IMR-90 (cell line): ENCODE measurements around the gene PCDHA11. TPM values are rescaled to one million over a fixed set of nuclear protein-coding genes. Genes with fewer than 3 reads are reported as not detected.

Source experiments
- ATAC-seq: fragments of 200-7000 bp; cut with Tn5 transposase; 2 replicates; pipeline ENCODE4 v1.9.1; 2020; ENCODE audit warnings: low read depth, mild to moderate bottlenecking, moderate library complexity
- BruUV-seq: library from RNA; stranded (reverse); fragments of 400-500 nt; replicated peaks from 2 replicates; lab custom pipeline; 2021; lab: Mats Ljungman, UMichigan
- CTCF ChIA-PET: fragments of 300-600 bp; formaldehyde crosslinking; extraction: SDS; loops from one replicate; lab custom pipeline; 2021; ENCODE audit warnings: antibody characterized with exemption; lab: Yijun Ruan, JAX
- POLR2A ChIA-PET: fragments of 300-600 bp; sonication (Branson Sonifier 250); formaldehyde crosslinking; loops from one replicate; lab custom pipeline; 2022; ENCODE audit warnings: antibody characterized with exemption; ENCODE audit not compliant: unreplicated experiment; lab: Charles Lee
- DNase-seq: peaks from one replicate; pipeline ENCODE4 v3.0.0; 2013
- H2AFZ ChIP-seq: replicated peaks from 2 replicates; pipeline ENCODE3; 2013; ENCODE audit warnings: low read length, mild to moderate bottlenecking; ENCODE audit not compliant: poor library complexity
- H2AK5ac ChIP-seq: 2 replicates; pipeline ENCODE4 v1.6.1; 2013; ENCODE audit warnings: low read depth, low read length, inconsistent platforms
- H2AK9ac ChIP-seq: replicated peaks from 2 replicates; pipeline ENCODE3; 2013; ENCODE audit warnings: mild to moderate bottlenecking, low read depth, low read length, moderate library complexity; ENCODE audit not compliant: poor library complexity
- H2BK120ac ChIP-seq: 2 replicates; pipeline ENCODE4 v1.6.1; 2013; ENCODE audit warnings: low read depth, low read length, inconsistent platforms
- H2BK15ac ChIP-seq: 3 replicates; pipeline ENCODE4 v1.6.1; 2013; ENCODE audit warnings: low read depth, low read length, inconsistent platforms
- H2BK20ac ChIP-seq: 2 replicates; pipeline ENCODE4 v1.6.1; 2013; ENCODE audit warnings: low read depth, mild to moderate bottlenecking, inconsistent platforms, low read length, moderate library complexity
- H2BK5ac ChIP-seq: 2 replicates; pipeline ENCODE4 v1.6.1; 2013; ENCODE audit warnings: mild to moderate bottlenecking, low read depth, low read length, inconsistent platforms; ENCODE audit not compliant: poor library complexity, severe bottlenecking
- H3K14ac ChIP-seq: replicated peaks from 2 replicates; pipeline ENCODE4 v1.6.1; 2013; ENCODE audit warnings: low read depth, low read length, inconsistent platforms
- H3K18ac ChIP-seq: 2 replicates; pipeline ENCODE4 v1.6.1; 2013; ENCODE audit warnings: low read depth, low read length, control low read depth
- H3K23ac ChIP-seq: 2 replicates; pipeline ENCODE4 v1.6.1; 2013; ENCODE audit warnings: low read depth, low read length, inconsistent platforms
- H3K27ac ChIP-seq: 2 replicates; pipeline ENCODE4 v1.5.1; 2013; ENCODE audit warnings: mild to moderate bottlenecking, control low read depth, low read length; ENCODE audit not compliant: insufficient read depth
- H3K27me3 ChIP-seq: 2 replicates; pipeline ENCODE4 v1.6.1; 2013; ENCODE audit warnings: low read length; ENCODE audit not compliant: control insufficient read depth, insufficient read depth
- H3K36me3 ChIP-seq: 2 replicates; pipeline ENCODE4 v1.6.1; 2013; ENCODE audit warnings: low read length, mixed read lengths; ENCODE audit not compliant: control insufficient read depth, insufficient read depth
- H3K4ac ChIP-seq: 2 replicates; pipeline ENCODE4 v1.6.1; 2013; ENCODE audit warnings: low read depth, low read length, inconsistent platforms
- H3K4me1 ChIP-seq: 2 replicates; pipeline ENCODE4 v1.6.1; 2013; ENCODE audit warnings: low read length, mixed read lengths; ENCODE audit not compliant: control insufficient read depth, insufficient read depth
- H3K4me2 ChIP-seq: 2 replicates; pipeline ENCODE4 v1.6.1; 2013; ENCODE audit warnings: low read depth, mild to moderate bottlenecking, control low read depth, low read length, moderate library complexity
- H3K4me3 ChIP-seq: 2 replicates; pipeline ENCODE4 v1.5.1; 2013; ENCODE audit warnings: low read depth, mild to moderate bottlenecking, control low read depth, low read length, moderate library complexity; ENCODE audit not compliant: insufficient read depth
- H3K56ac ChIP-seq: 2 replicates; pipeline ENCODE4 v1.6.1; 2013; ENCODE audit warnings: low read length, inconsistent platforms; ENCODE audit not compliant: insufficient read depth; ENCODE audit errors: extremely low read depth
- H3K79me1 ChIP-seq, 2 experiments: 2 replicates each; pipeline ENCODE4 v1.6.1; 2013; ENCODE audit warnings: low read length in 2 of 2, inconsistent platforms in 1 of 2, low read depth in 1 of 2
- H3K9ac ChIP-seq: 2 replicates; pipeline ENCODE4 v1.6.1; 2013; ENCODE audit warnings: low read depth, low read length, control low read depth
- H3K9me1 ChIP-seq: 2 replicates; pipeline ENCODE4 v1.6.1; 2013; ENCODE audit warnings: low read length, inconsistent platforms; ENCODE audit not compliant: insufficient read depth
- H3K9me3 ChIP-seq: 2 replicates; pipeline ENCODE4 v1.6.1; 2013; ENCODE audit warnings: low read length; ENCODE audit not compliant: control insufficient read depth, insufficient read depth
- H4K20me1 ChIP-seq: 2 replicates; pipeline ENCODE4 v1.6.1; 2013; ENCODE audit warnings: low read length, inconsistent platforms; ENCODE audit not compliant: insufficient read depth
- H4K5ac ChIP-seq: 2 replicates; pipeline ENCODE4 v1.6.1; 2013; ENCODE audit warnings: mild to moderate bottlenecking, low read depth, low read length, control low read depth
- H4K8ac ChIP-seq, 2 experiments: 2 replicates each; pipeline ENCODE4 v1.6.1; 2013; ENCODE audit warnings: low read depth in 2 of 2, low read length in 2 of 2, control low read depth in 1 of 2, inconsistent platforms in 1 of 2
- H4K91ac ChIP-seq: 2 replicates; pipeline ENCODE4 v1.6.1; 2013; ENCODE audit warnings: low read depth, low read length, inconsistent platforms; ENCODE audit not compliant: insufficient read depth
- CEBPB ChIP-seq: IDR thresholded peaks from 2 replicates; pipeline ENCODE4 v1.6.1; 2012; ENCODE audit warnings: low read depth, low read length, improper control_type of control experiment
- CTCF ChIP-seq: conservative IDR thresholded peaks from 2 replicates; pipeline ENCODE4 v1.5.1; 2012; ENCODE audit warnings: mild to moderate bottlenecking, low read depth, low read length, improper control_type of control experiment
- ELK1 ChIP-seq: fragments of 150-350 bp; IDR thresholded peaks from 2 replicates; pipeline ENCODE4 v1.6.1; 2016; ENCODE audit warnings: low read depth, mild to moderate bottlenecking, low read length, moderate library complexity, borderline replicate concordance
- MAFK ChIP-seq: IDR thresholded peaks from 2 replicates; pipeline ENCODE4 v1.6.1; 2012; ENCODE audit warnings: low read depth, low read length, improper control_type of control experiment
- MXI1 ChIP-seq: IDR thresholded peaks from 2 replicates; pipeline ENCODE4 v1.6.1; 2012; ENCODE audit warnings: low read depth, mild to moderate bottlenecking, low read length, moderate library complexity, borderline replicate concordance
- NFE2L2 ChIP-seq: fragments of 150-350 bp; IDR thresholded peaks from 2 replicates; pipeline ENCODE4 v1.6.1; 2016; ENCODE audit warnings: low read depth, mild to moderate bottlenecking, low read length
- POLR2A ChIP-seq: IDR thresholded peaks from 2 replicates; pipeline ENCODE4 v1.6.1; 2012; ENCODE audit warnings: mild to moderate bottlenecking, low read depth, low read length
- RAD21 ChIP-seq: IDR thresholded peaks from 2 replicates; pipeline ENCODE4 v1.6.1; 2012; ENCODE audit warnings: low read length, improper control_type of control experiment
- RCOR1 ChIP-seq: IDR thresholded peaks from 2 replicates; pipeline ENCODE4 v1.6.1; 2012; ENCODE audit warnings: mild to moderate bottlenecking, low read length, improper control_type of control experiment; ENCODE audit not compliant: insufficient replicate concordance
- RFX5 ChIP-seq: IDR thresholded peaks from 2 replicates; pipeline ENCODE4 v1.8.0; 2012; ENCODE audit warnings: low read depth, mild to moderate bottlenecking, low read length, moderate library complexity
- SMC3 ChIP-seq: fragments of 150-350 bp; IDR thresholded peaks from 2 replicates; pipeline ENCODE4 v1.6.1; 2016; ENCODE audit warnings: low read depth, mild to moderate bottlenecking, antibody characterized with exemption, low read length, moderate library complexity
- WGBS, 2 experiments: methylation state at CpG; one replicate each; pipeline versions ENCODE4 v1.1.5 to v1.1.7; 2013; ENCODE audit warnings: missing lambda C conversion rate in 2 of 2; ENCODE audit not compliant: insufficient read length in 1 of 2; ENCODE audit errors: extremely low coverage in 2 of 2; 5-methylcytosine and 5-hydroxymethylcytosine counted together
- dilution Hi-C: fragments of 300-500 bp; cut with HindIII; formaldehyde crosslinking; loops from one replicate; pipeline ENCODE4 v1.14.3; 2018; ENCODE audit warnings: low sequenced_read_pairs; ENCODE audit not compliant: unreplicated experiment
- in situ Hi-C: fragments of 300-500 bp; cut with MboI; formaldehyde crosslinking; loops from 3 replicates; pipeline ENCODE4 v1.14.3; 2019; ENCODE audit warnings: low sequenced_read_pairs, inconsistent platforms, mixed read lengths
- intact Hi-C: fragments of 100-400 bp; cut with micrococcal nuclease; formaldehyde crosslinking; loops from 2 replicates; pipeline ENCODE4 v1.10.0; 2022
- polyA plus RNA-seq, 3 experiments: library from polyadenylated mRNA; depleted of rRNA; stranded (reverse); fragments of >200 nt; gene quantifications; 2 replicates each; pipeline ENCODE4 v1.2.3, GENCODE V29; 2012; ENCODE audit warnings: low replicate concordance in 1 of 3
- total RNA-seq: library from RNA; depleted of rRNA; stranded (reverse); fragments of >200 nt; gene quantifications from 2 replicates; pipeline ENCODE4 v1.2.3, GENCODE V29; 2012
- TF ChIP-seq, protein P1 (sequence below): fragments of 150-350 bp; IDR thresholded peaks from 2 replicates; pipeline ENCODE4 v1.6.1; 2017; ENCODE audit warnings: mild to moderate bottlenecking, antibody characterized with exemption, low read length, low read depth

PCDHA11 gene
- total and polyA plus RNA-seq, 2 of the 4 experiments (the other 2 are of a cell fraction), result under 0.01 TPM; not detected in 1

GRCh38 chr5:140882591-140882899 lies 13.8 kb downstream of the PCDHA11 start:
- no peak overlapping the region for H3K4me2 ChIP-seq
- no peak overlapping the region for H3K4ac ChIP-seq
- no peak overlapping the region for H3K18ac ChIP-seq
- no peak overlapping the region for H3K27ac ChIP-seq
- POLR2A ChIA-PET, result no interaction called here
- no peak overlapping the region for H3K23ac ChIP-seq
- H2BK20ac ChIP-seq, result no peak overlapping the region
- H2BK15ac ChIP-seq, result no peak overlapping the region
- intact Hi-C loops (no loop called here), dilution Hi-C loops (no loop called here), in situ Hi-C loops (no loop called here)
- no peak for DNase-seq
- no peak overlapping the region for H3K56ac ChIP-seq
- H2BK5ac ChIP-seq, result no peak overlapping the region
- BruUV-seq, result no TSS peak
- H3K9me1 ChIP-seq, result no peaks in the 10 kb centered on the region
- no peaks in the 10 kb centered on the region for H4K20me1 ChIP-seq
- H4K91ac ChIP-seq, result no peak overlapping the region
- no peak overlapping the region for H2BK120ac ChIP-seq
- WGBS, 2 experiments, result 11% methylated on average over 5 of the region's 12 CpGs; no CpG with 5 or more reads in 1 of the 2 experiments
- H3K79me1 ChIP-seq, result no peaks in the 10 kb centered on the region
- H2AK9ac ChIP-seq, result no peak overlapping the region
- H3K27me3 ChIP-seq, result no peaks in the 10 kb centered on the region
- H3K9me3 ChIP-seq, result peaks cover 23% of the 10 kb centered on the region
- no peak overlapping the region for H3K14ac ChIP-seq
- ATAC-seq, result no peak
- no peaks in the 10 kb centered on the region for H3K36me3 ChIP-seq
- H3K9ac ChIP-seq, result no peak overlapping the region
- no peak overlapping the region for H2AFZ ChIP-seq
- no peak overlapping the region for H4K8ac ChIP-seq
- H2AK5ac ChIP-seq, result no peak overlapping the region
- H3K4me1 ChIP-seq, result no peaks in the 10 kb centered on the region
- CTCF ChIA-PET, result no interaction called here
- no peak for TF ChIP-seq CEBPB
- no peak for TF ChIP-seq POLR2A
- TF ChIP-seq RFX5, result no peak
- no peak for TF ChIP-seq MXI1
- no peak for TF ChIP-seq CTCF
- no peak for TF ChIP-seq SMC3
- no peak for TF ChIP-seq ELK1
- no peak for TF ChIP-seq RAD21
- TF ChIP-seq, protein P1, sequence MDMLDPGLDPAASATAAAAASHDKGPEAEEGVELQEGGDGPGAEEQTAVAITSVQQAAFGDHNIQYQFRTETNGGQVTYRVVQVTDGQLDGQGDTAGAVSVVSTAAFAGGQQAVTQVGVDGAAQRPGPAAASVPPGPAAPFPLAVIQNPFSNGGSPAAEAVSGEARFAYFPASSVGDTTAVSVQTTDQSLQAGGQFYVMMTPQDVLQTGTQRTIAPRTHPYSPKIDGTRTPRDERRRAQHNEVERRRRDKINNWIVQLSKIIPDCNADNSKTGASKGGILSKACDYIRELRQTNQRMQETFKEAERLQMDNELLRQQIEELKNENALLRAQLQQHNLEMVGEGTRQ, result no peak
- TF ChIP-seq MAFK, result no peak
- no peak for TF ChIP-seq RCOR1
- no peak for TF ChIP-seq NFE2L2
- no peak overlapping the region for H4K5ac ChIP-seq
- H3K4me3 ChIP-seq, result no peak overlapping the region
